SK-N-SH (cell line): ENCODE data around the gene CPZ. TPM values are rescaled to one million over a fixed set of nuclear protein-coding genes. Genes with fewer than 3 reads are reported as not detected.

Experiments used
- CTCF ChIA-PET: fragments of 300-600, 350-600 bp; formaldehyde crosslinking; extraction: SDS; loops from one replicate; lab custom pipeline; 2021; lab: Yijun Ruan, JAX
- POLR2A ChIA-PET: fragments of 350-600 bp; sonication (Branson Sonifier 250); formaldehyde crosslinking; extraction: SDS; loops from one replicate; lab custom pipeline; 2020; ENCODE audit warnings: antibody characterized with exemption, inconsistent platforms; lab: Yijun Ruan, JAX
- DNase-seq: peaks from one replicate; pipeline ENCODE4 v3.0.0; 2012
- H2AFZ ChIP-seq: fragments of 200-600 bp; sonication (generic); 2 replicates; pipeline ENCODE4 v1.8.1; 2016; ENCODE audit warnings: antibody characterized with exemption, mild to moderate bottlenecking, low read depth
- H3F3A ChIP-seq: fragments of 200-600 bp; sonication (generic); replicated peaks from 2 replicates; pipeline ENCODE3; 2016; ENCODE audit warnings: antibody characterized with exemption, mild to moderate bottlenecking; ENCODE audit not compliant: insufficient read depth
- H3K27ac ChIP-seq, 2 experiments: fragments of 200-500 bp in 1 of 2; fragments of 200-600 bp in 1 of 2; sonication (Bioruptor generic) in 1 of 2; sonication (generic), shearing (Covaris generic) in 1 of 2; 2 replicates each; pipeline versions ENCODE4 v1.5.1 to v1.6.1; 2014 to 2016; ENCODE audit warnings: low read depth in 2 of 2, inconsistent platforms in 1 of 2, low read length in 1 of 2, mild to moderate bottlenecking in 1 of 2, mixed read lengths in 1 of 2
- H3K27me3 ChIP-seq: fragments of 200-600 bp; sonication (generic), shearing (Covaris generic); 2 replicates; pipeline ENCODE4 v1.6.1; 2016; ENCODE audit warnings: mixed run types; ENCODE audit not compliant: insufficient read depth
- H3K36me3 ChIP-seq, 2 experiments: fragments of 200-500 bp in 1 of 2; fragments of 200-600 bp in 1 of 2; sonication (Bioruptor generic) in 1 of 2; sonication (generic) in 1 of 2; replicated peaks in 1 of 2; 2 replicates each; pipeline versions ENCODE3 to v1.5.1; 2014 to 2016; ENCODE audit warnings: low read length in 1 of 2, mild to moderate bottlenecking in 1 of 2; ENCODE audit not compliant: insufficient read depth in 2 of 2, control insufficient read depth in 1 of 2
- H3K4me1 ChIP-seq, 2 experiments: fragments of 200-500 bp in 1 of 2; fragments of 200-600 bp in 1 of 2; sonication (Bioruptor generic) in 1 of 2; sonication (generic), shearing (Covaris generic) in 1 of 2; 2 replicates each; pipeline versions ENCODE4 v1.5.1 to v1.6.1; 2014 to 2016; ENCODE audit warnings: low read depth in 1 of 2, low read length in 1 of 2, mixed run types in 1 of 2; ENCODE audit not compliant: insufficient read depth in 2 of 2, control insufficient read depth in 1 of 2
- H3K4me2 ChIP-seq: fragments of 200-600 bp; sonication (generic), shearing (Covaris generic); 2 replicates; pipeline ENCODE4 v1.6.1; 2017; ENCODE audit warnings: mixed run types
- H3K4me3 ChIP-seq, 2 experiments: fragments of 200-500 bp in 1 of 2; fragments of 200-600 bp in 1 of 2; sonication (Bioruptor generic) in 1 of 2; sonication (generic), shearing (Covaris generic) in 1 of 2; 2 replicates each; pipeline versions ENCODE4 v1.5.1 to v1.8.1; 2014 to 2016; ENCODE audit warnings: low read depth in 2 of 2, inconsistent platforms in 1 of 2, low read length in 1 of 2, mild to moderate bottlenecking in 1 of 2, mixed read lengths in 1 of 2, moderate library complexity in 1 of 2
- H3K79me2 ChIP-seq: fragments of 200-600 bp; sonication (generic); 2 replicates; pipeline ENCODE4 v1.8.1; 2017; ENCODE audit warnings: mild to moderate bottlenecking; ENCODE audit not compliant: insufficient read depth
- H3K9ac ChIP-seq: fragments of 200-600 bp; sonication (generic); 2 replicates; pipeline ENCODE4 v1.6.1; 2017; ENCODE audit warnings: mixed run types
- H3K9me2 ChIP-seq: fragments of 200-600 bp; sonication (generic); 2 replicates; pipeline ENCODE4 v1.6.1; 2017; ENCODE audit warnings: mixed run types
- H3K9me3 ChIP-seq: fragments of 200-600 bp; sonication (generic); 2 replicates; pipeline ENCODE4 v1.6.1; 2017; ENCODE audit warnings: mixed run types, mild to moderate bottlenecking, moderate library complexity
- H4K20me1 ChIP-seq: fragments of 200-600 bp; sonication (generic); 2 replicates; pipeline ENCODE4 v1.6.1; 2017; ENCODE audit warnings: mild to moderate bottlenecking, mixed run types; ENCODE audit not compliant: insufficient read depth
- CTCF ChIP-seq: fragments of 200-600 bp; sonication (generic); IDR thresholded peaks from 2 replicates; pipeline ENCODE4 v1.6.1; 2017; ENCODE audit warnings: antibody characterized with exemption, mild to moderate bottlenecking, moderate library complexity
- JUND ChIP-seq: IDR thresholded peaks from 2 replicates; pipeline ENCODE4 v1.4.0; 2012
- MXI1 ChIP-seq: IDR thresholded peaks from 2 replicates; pipeline ENCODE4 v1.6.1; 2012; ENCODE audit warnings: mild to moderate bottlenecking, low read depth, low read length, improper control_type of control experiment
- NFIC ChIP-seq: IDR thresholded peaks from 2 replicates; pipeline ENCODE4 v1.4.0; 2012; ENCODE audit warnings: borderline replicate concordance
- PBX3 ChIP-seq: IDR thresholded peaks from 2 replicates; pipeline ENCODE4; 2012
- RAD21 ChIP-seq: IDR thresholded peaks from 2 replicates; pipeline ENCODE4 v1.6.1; 2012; ENCODE audit warnings: mild to moderate bottlenecking, low read length
- RXRA ChIP-seq: IDR thresholded peaks from 2 replicates; pipeline ENCODE4 v1.4.0; 2012; ENCODE audit warnings: low read depth, mild to moderate bottlenecking, borderline replicate concordance
- USF2 ChIP-seq: fragments of 150-350 bp; IDR thresholded peaks from 2 replicates; pipeline ENCODE4 v1.6.1; 2017; ENCODE audit warnings: antibody characterized with exemption, low read length, low read depth, borderline replicate concordance
- WGBS: methylation state at CpG from one replicate; pipeline ENCODE4 v1.1.6; 2017; ENCODE audit warnings: low lambda C conversion rate; 5-methylcytosine and 5-hydroxymethylcytosine counted together
- polyA plus RNA-seq, 3 experiments: library from polyadenylated mRNA; depleted of rRNA; stranded (reverse); fragments of >200 nt; gene quantifications; 2 replicates each; pipeline ENCODE4 v1.2.3, GENCODE V29; 2012
- TF ChIP-seq, protein P1 (sequence below): IDR thresholded peaks from 2 replicates; pipeline ENCODE4 v1.4.0; 2012; ENCODE audit warnings: low read depth, borderline replicate concordance
- TF ChIP-seq, protein P2 (sequence below): IDR thresholded peaks from 2 replicates; pipeline ENCODE4 v1.4.0; 2012; ENCODE audit warnings: low read depth

CPZ gene
- polyA plus RNA-seq, 1 of the 3 experiments (the other 2 are of a cell fraction), result not detected

GRCh38 chr4:8615366-8615765 lies 22.8 kb downstream of the CPZ start:
- H2AFZ ChIP-seq, result no peak overlapping the region
- no peak for DNase-seq
- H3F3A ChIP-seq, result no peaks in the 10 kb centered on the region
- ChIA-PET CTCF (interaction anchor here (1.2 to 5.2 kb wide), 3 partner anchors 8 to 302 kb away, joined by 5 to 69 read pairs (median 17); no protein-coding TSS in a partner anchor), POLR2A (no interaction called here)
- no peaks in the 10 kb centered on the region for H3K79me2 ChIP-seq
- WGBS, result 76% methylated on average over 13 of the region's 13 CpGs
- H3K4me2 ChIP-seq, result no peak overlapping the region
- TF ChIP-seq RXRA (no peak), CTCF (no peak), JUND (no peak), USF2 (no peak), MXI1 (no peak), NFIC (no peak), RAD21 (no peak), PBX3 (no peak)
- TF ChIP-seq, protein P1, sequence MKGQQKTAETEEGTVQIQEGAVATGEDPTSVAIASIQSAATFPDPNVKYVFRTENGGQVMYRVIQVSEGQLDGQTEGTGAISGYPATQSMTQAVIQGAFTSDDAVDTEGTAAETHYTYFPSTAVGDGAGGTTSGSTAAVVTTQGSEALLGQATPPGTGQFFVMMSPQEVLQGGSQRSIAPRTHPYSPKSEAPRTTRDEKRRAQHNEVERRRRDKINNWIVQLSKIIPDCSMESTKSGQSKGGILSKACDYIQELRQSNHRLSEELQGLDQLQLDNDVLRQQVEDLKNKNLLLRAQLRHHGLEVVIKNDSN, result no peak
- TF ChIP-seq, protein P2, sequence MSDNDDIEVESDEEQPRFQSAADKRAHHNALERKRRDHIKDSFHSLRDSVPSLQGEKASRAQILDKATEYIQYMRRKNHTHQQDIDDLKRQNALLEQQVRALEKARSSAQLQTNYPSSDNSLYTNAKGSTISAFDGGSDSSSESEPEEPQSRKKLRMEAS, result no peak
- H3K27me3 ChIP-seq, result peaks cover 10% of the 10 kb centered on the region; the same call in 1 of the 2 replicates
- no peaks in the 10 kb centered on the region for H3K9me2 ChIP-seq
- no peak overlapping the region for H3K9ac ChIP-seq
- no peaks in the 10 kb centered on the region for H3K9me3 ChIP-seq
- no peak overlapping the region for H3K4me3 ChIP-seq
- H3K4me1 ChIP-seq, result peaks cover 0 to 13% of the 10 kb centered on the region in 2 experiments; a peak in 1 of 4 replicates
- no peaks in the 10 kb centered on the region for H3K36me3 ChIP-seq
- no peak overlapping the region for H3K27ac ChIP-seq
- H4K20me1 ChIP-seq, result no peaks in the 10 kb centered on the region
